Chondrocyte (in vitro differentiated cells): ENCODE results near the gene BORCS5. TPM values are rescaled to one million over a fixed set of nuclear protein-coding genes. Genes with fewer than 3 reads are reported as not detected.

Experiments
- DNase-seq: peaks from one replicate; pipeline ENCODE4 v3.0.0; 2021; ENCODE audit warnings: mixed read lengths, low spot score
- H3K27ac Mint-ChIP-seq: one replicate; pipeline ENCODE4 v1.8.0; 2021; ENCODE audit warnings: mild to moderate bottlenecking, moderate library complexity, mixed read lengths; ENCODE audit not compliant: unreplicated experiment
- H3K27me3 Mint-ChIP-seq: 2 replicates; pipeline ENCODE4 v1.8.0; 2021; ENCODE audit warnings: low read depth, mixed read lengths
- H3K36me3 Mint-ChIP-seq: 2 replicates; pipeline ENCODE4 v1.8.0; 2021; ENCODE audit warnings: low read depth, mixed read lengths
- H3K4me1 Mint-ChIP-seq: 2 replicates; pipeline ENCODE4 v1.8.0; 2021; ENCODE audit warnings: low read depth, mild to moderate bottlenecking, mixed read lengths
- H3K4me3 Mint-ChIP-seq: one replicate; pipeline ENCODE4 v1.8.0; 2021; ENCODE audit warnings: mild to moderate bottlenecking, moderate library complexity, mixed read lengths; ENCODE audit not compliant: unreplicated experiment
- H3K9me3 Mint-ChIP-seq: 2 replicates; pipeline ENCODE4 v1.8.0; 2021; ENCODE audit warnings: low read depth, mixed read lengths
- total RNA-seq: library from RNA; stranded (reverse); gene quantifications from 3 replicates; pipeline ENCODE4 v1.2.1, GENCODE V29; 2021
- TF ChIP-seq, protein P1 (sequence below): fragments of 200-600 bp; sonication (generic); IDR thresholded peaks from 2 replicates; pipeline ENCODE4 v1.5.0; 2021; ENCODE audit warnings: antibody characterized with exemption, mild to moderate bottlenecking, moderate library complexity

Gene BORCS5
- total RNA-seq, 1 donor from 2014 or later: 11.3 TPM

- H3K27ac Mint-ChIP-seq: no peak overlapping the region
- no peaks in the 10 kb centered on the region for H3K36me3 Mint-ChIP-seq
- H3K9me3 Mint-ChIP-seq: no peaks in the 10 kb centered on the region
- peaks cover 13% of the 10 kb centered on the region for H3K4me1 Mint-ChIP-seq
- no peaks in the 10 kb centered on the region for H3K27me3 Mint-ChIP-seq
- no peak overlapping the region for H3K4me3 Mint-ChIP-seq
- TF ChIP-seq, protein P1, sequence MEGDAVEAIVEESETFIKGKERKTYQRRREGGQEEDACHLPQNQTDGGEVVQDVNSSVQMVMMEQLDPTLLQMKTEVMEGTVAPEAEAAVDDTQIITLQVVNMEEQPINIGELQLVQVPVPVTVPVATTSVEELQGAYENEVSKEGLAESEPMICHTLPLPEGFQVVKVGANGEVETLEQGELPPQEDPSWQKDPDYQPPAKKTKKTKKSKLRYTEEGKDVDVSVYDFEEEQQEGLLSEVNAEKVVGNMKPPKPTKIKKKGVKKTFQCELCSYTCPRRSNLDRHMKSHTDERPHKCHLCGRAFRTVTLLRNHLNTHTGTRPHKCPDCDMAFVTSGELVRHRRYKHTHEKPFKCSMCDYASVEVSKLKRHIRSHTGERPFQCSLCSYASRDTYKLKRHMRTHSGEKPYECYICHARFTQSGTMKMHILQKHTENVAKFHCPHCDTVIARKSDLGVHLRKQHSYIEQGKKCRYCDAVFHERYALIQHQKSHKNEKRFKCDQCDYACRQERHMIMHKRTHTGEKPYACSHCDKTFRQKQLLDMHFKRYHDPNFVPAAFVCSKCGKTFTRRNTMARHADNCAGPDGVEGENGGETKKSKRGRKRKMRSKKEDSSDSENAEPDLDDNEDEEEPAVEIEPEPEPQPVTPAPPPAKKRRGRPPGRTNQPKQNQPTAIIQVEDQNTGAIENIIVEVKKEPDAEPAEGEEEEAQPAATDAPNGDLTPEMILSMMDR: no peak
- no peak for DNase-seq
These were observed 33.3 kb upstream of the BORCS5 start for GRCh38 chr12:12323591-12323990.

GRCh38 chr12:12326262-12326661 lies 30.6 kb upstream of the BORCS5 start:
- Mint-ChIP-seq H3K4me3 (no peak overlapping the region), H3K27me3 (no peaks in the 10 kb centered on the region), H3K36me3 (no peaks in the 10 kb centered on the region), H3K4me1 (no peaks in the 10 kb centered on the region), H3K27ac (no peak overlapping the region), H3K9me3 (no peaks in the 10 kb centered on the region)
- TF ChIP-seq, protein P1: no peak
- DNase-seq: no peak

DNA sequence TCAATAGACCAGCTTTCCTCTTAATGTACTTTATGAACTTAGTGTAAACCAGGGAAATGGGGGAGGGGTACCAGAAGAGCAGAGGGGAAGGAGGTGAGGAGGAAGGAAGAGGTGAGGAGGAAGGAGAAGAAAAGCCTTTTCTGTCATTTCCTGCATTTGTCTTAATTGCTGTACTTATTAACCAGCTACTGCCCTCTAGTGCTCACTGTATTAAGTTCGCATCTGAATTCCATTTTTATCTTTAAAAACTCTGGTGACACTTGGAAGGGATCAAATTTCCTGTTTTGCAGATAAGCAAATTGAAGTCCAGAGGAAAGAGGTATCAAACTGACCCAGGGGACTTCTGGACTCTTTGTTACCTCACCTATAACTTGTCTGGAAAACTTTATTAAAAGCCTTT lies 29.1 kb upstream of the BORCS5 start:
- Mint-ChIP-seq H3K27me3 (no peaks in the 10 kb centered on the region), H3K27ac (no peak overlapping the region)
- DNase-seq: no peak

GRCh38 chr12:12331244-12331771 lies 25.6 kb upstream of the BORCS5 start:
- no peaks in the 10 kb centered on the region for H3K27me3 Mint-ChIP-seq
- no peak overlapping the region for H3K4me3 Mint-ChIP-seq
- no peak overlapping the region for H3K27ac Mint-ChIP-seq
- TF ChIP-seq, protein P1: no peak
- DNase-seq: no peak
- H3K36me3 Mint-ChIP-seq: no peaks in the 10 kb centered on the region
- peaks cover 25% of the 10 kb centered on the region for H3K4me1 Mint-ChIP-seq
- no peaks in the 10 kb centered on the region for H3K9me3 Mint-ChIP-seq

More for the DNA sequence above, 29.1 kb upstream of the BORCS5 start:
- TF ChIP-seq, protein P1: peak; percentile 91
- H3K4me3 Mint-ChIP-seq: no peak overlapping the region
- no peaks in the 10 kb centered on the region for H3K4me1 Mint-ChIP-seq
- no peaks in the 10 kb centered on the region for H3K36me3 Mint-ChIP-seq
- no peaks in the 10 kb centered on the region for H3K9me3 Mint-ChIP-seq

GRCh38 chr12:12331896-12332295 lies 25.0 kb upstream of the BORCS5 start:
- Mint-ChIP-seq H3K27ac (peak overlapping the region; percentile 37), H3K9me3 (no peaks in the 10 kb centered on the region), H3K27me3 (no peaks in the 10 kb centered on the region), H3K4me1 (peaks cover 25% of the 10 kb centered on the region), H3K36me3 (no peaks in the 10 kb centered on the region), H3K4me3 (no peak overlapping the region)
- no peak for DNase-seq
- TF ChIP-seq, protein P1: no peak
